Endothelial cell of umbilical vein (primary cell): ENCODE measurements around the gene GAB2. TPM values are rescaled to one million over a fixed set of nuclear protein-coding genes. Genes with fewer than 3 reads are reported as not detected.

Experiments used
- BruUV-seq: library from RNA; stranded (reverse); fragments of 400-500 nt; replicated peaks from 2 replicates; lab custom pipeline; 2021; lab: Mats Ljungman, UMichigan
- CTCF ChIA-PET: fragments of 300-600, 350-600 bp; sonication (Branson Sonifier 250); formaldehyde crosslinking; loops from one replicate; lab custom pipeline; 2021; ENCODE audit warnings: antibody characterized with exemption, inconsistent platforms; lab: Charles Lee
- POLR2A ChIA-PET: fragments of 300-600, 350-600 bp; sonication (Branson Sonifier 250); formaldehyde crosslinking; loops from one replicate; lab custom pipeline; 2021; ENCODE audit warnings: antibody characterized with exemption, inconsistent platforms; lab: Charles Lee
- DNase-seq: peaks from one replicate; pipeline ENCODE4 v3.0.0-alpha.2; 2011; ENCODE audit warnings: low read depth, low spot score
- FAIRE-seq: peaks from 2 replicates; lab custom pipeline; 2011; peaks lifted over from hg19 to GRCh38; lab: Jason Lieb, UNC
- H2AFZ ChIP-seq: 2 replicates; pipeline ENCODE4 v1.6.0; 2012; ENCODE audit warnings: low read depth, low read length, control low read depth, inconsistent platforms
- H3K27ac ChIP-seq: 2 replicates; pipeline ENCODE4 v1.5.1; 2011; ENCODE audit warnings: low read depth, mild to moderate bottlenecking, control low read depth, low read length, moderate library complexity; ENCODE audit not compliant: insufficient read depth
- H3K27me3 ChIP-seq, 2 experiments: 2 replicates each; pipeline versions ENCODE4 v1.6.0 to v1.6.1; 2011; ENCODE audit warnings: low read length in 2 of 2, mixed read lengths in 1 of 2; ENCODE audit not compliant: control insufficient read depth in 2 of 2, insufficient read depth in 2 of 2
- H3K36me3 ChIP-seq, 2 experiments: 2 replicates in 1 of 2; 3 replicates in 1 of 2; pipeline ENCODE4 v1.5.1; 2011; ENCODE audit warnings: low read length in 2 of 2, mild to moderate bottlenecking in 1 of 2, moderate library complexity in 1 of 2; ENCODE audit not compliant: control insufficient read depth in 2 of 2, insufficient read depth in 2 of 2; ENCODE audit errors: extremely low read depth in 1 of 2
- H3K4me1 ChIP-seq: 3 replicates; pipeline ENCODE4 v1.5.1; 2011; ENCODE audit warnings: mild to moderate bottlenecking, low read length; ENCODE audit not compliant: control insufficient read depth, insufficient read depth; ENCODE audit errors: extremely low read depth
- H3K4me2 ChIP-seq: 2 replicates; pipeline ENCODE4 v1.6.1; 2011; ENCODE audit warnings: low read length, control low read depth, mixed read lengths; ENCODE audit not compliant: insufficient read depth
- H3K4me3 ChIP-seq, 3 experiments: fragments of 200-600 bp in 1 of 3; sonication (generic), shearing (Covaris generic) in 1 of 3; replicated peaks in 1 of 3; 2 replicates each; pipeline ENCODE4 v1.5.1; 2011 to 2016; ENCODE audit warnings: control low read depth in 3 of 3, low read length in 3 of 3, mild to moderate bottlenecking in 2 of 3, inconsistent platforms in 1 of 3, low read depth in 1 of 3, moderate library complexity in 1 of 3; ENCODE audit not compliant: insufficient read depth in 1 of 3
- H3K79me2 ChIP-seq: 2 replicates; pipeline ENCODE4 v1.6.0; 2012; ENCODE audit warnings: low read length, inconsistent platforms; ENCODE audit not compliant: control insufficient read depth, insufficient read depth
- H3K9ac ChIP-seq: replicated peaks from 2 replicates; pipeline ENCODE3; 2011; ENCODE audit warnings: low read length, control low read depth; ENCODE audit not compliant: insufficient read depth; ENCODE audit errors: extremely low read depth
- H3K9me1 ChIP-seq: replicated peaks from 3 replicates; pipeline ENCODE4 v1.6.0; 2011; ENCODE audit warnings: mild to moderate bottlenecking, low read length; ENCODE audit not compliant: control insufficient read depth, insufficient read depth; ENCODE audit errors: extremely low read depth
- H3K9me3 ChIP-seq: replicated peaks from 2 replicates; pipeline ENCODE4 v1.5.1; 2012; ENCODE audit warnings: low read length, inconsistent platforms; ENCODE audit not compliant: control insufficient read depth, insufficient read depth
- H4K20me1 ChIP-seq: replicated peaks from 2 replicates; pipeline ENCODE3; 2011; ENCODE audit warnings: mild to moderate bottlenecking, low read length; ENCODE audit not compliant: control insufficient read depth, insufficient read depth; ENCODE audit errors: extremely low read depth
- FOS ChIP-seq: IDR thresholded peaks from 2 replicates; pipeline ENCODE4 v1.6.1; 2011; ENCODE audit warnings: mild to moderate bottlenecking, low read length, moderate library complexity, borderline replicate concordance; ENCODE audit not compliant: insufficient read depth
- GATA2 ChIP-seq: IDR thresholded peaks from 2 replicates; pipeline ENCODE4 v1.7.0; 2011; ENCODE audit warnings: low read depth, mild to moderate bottlenecking, moderate library complexity, mixed read lengths, low read length; ENCODE audit not compliant: insufficient read length, insufficient read depth
- MAX ChIP-seq: IDR thresholded peaks from 2 replicates; pipeline ENCODE4 v1.6.1; 2011; ENCODE audit not compliant: insufficient read depth, insufficient read length
- MYC ChIP-seq: IDR thresholded peaks from one replicate; pipeline ENCODE4 v1.6.1; 2011; ENCODE audit warnings: mild to moderate bottlenecking, low read depth, low read length
- dilution Hi-C: fragments of 300-500 bp; cut with MboI; formaldehyde crosslinking; loops from one replicate; pipeline ENCODE4 v1.15.0; 2019; ENCODE audit warnings: low sequenced_read_pairs; ENCODE audit not compliant: extremely low pct_ligation_motif_present
- intact Hi-C: fragments of 100-400 bp; cut with micrococcal nuclease; formaldehyde crosslinking; loops from one replicate; pipeline ENCODE4 v1.10.0; 2022
- polyA plus RNA-seq, 4 experiments: library from polyadenylated mRNA; depleted of rRNA in 3 of 4; stranded (reverse) in 3 of 4; unstranded in 1 of 4; fragments of >200 nt; gene quantifications; 2 replicates each; pipeline versions ENCODE4 v1.2.1 to v1.2.3, GENCODE V29; 2011 to 2012; ENCODE audit warnings: missing spikeins in 1 of 4
- total RNA-seq: library from RNA; stranded (reverse); gene quantifications from 2 replicates; pipeline ENCODE4 v1.2.3, GENCODE V29; 2021

Gene GAB2
- total and polyA plus RNA-seq, 2 donors (not counting 3 experiments of a cell fraction or from before 2014, with no cell fraction given): 19.6 to 39.6 TPM

DNA sequence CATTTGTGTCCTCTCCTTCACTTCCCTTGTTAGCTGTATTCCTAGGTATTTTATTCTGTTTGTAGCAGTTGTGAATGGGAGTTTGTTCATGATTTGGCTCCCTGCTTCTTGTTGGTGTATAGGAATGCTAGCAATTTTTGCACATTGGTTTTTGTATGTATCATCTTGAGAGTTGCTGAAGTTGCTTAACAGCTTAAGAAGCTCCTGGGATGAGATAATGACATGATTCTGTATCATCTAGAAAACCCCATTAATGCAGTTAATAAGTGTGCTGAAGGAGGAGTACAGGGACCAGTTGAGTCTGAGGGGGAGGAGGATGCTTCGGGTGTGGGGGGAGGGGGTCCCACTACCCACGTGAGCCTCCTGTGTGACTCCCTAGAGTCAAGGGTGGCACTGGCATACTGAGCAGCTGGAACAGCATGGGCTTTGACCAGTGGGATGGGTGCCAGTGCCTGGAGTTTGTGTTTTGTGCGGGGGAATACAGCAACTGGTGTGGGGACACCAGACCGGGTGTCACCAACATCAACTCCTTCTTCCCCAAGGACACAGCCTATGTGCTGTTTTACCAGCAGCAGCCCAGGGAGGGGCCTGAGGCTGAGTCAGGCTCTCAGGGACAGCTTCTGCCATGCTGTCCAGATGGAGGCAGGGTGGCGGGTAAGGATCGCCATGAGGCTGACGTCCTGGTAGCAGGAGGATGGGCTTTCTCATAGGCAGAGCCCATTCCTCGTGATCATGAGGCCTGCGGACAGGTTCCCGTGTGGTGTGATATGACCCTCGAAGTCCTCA, 204.8 kb downstream of the GAB2 start:
- DNase-seq: no peak
- H4K20me1 ChIP-seq: no peaks in the 10 kb centered on the region
- H3K27me3 ChIP-seq: no peaks in the 10 kb centered on the region
- ChIA-PET POLR2A (no interaction called here), CTCF (interaction anchor here (1.0 to 1.2 kb wide), 2 partner anchors 15 to 352 kb away, joined by 3 to 5 read pairs; no protein-coding TSS in a partner anchor)
- H3K27ac ChIP-seq: no peak overlapping the region
- H3K9me3 ChIP-seq: no peaks in the 10 kb centered on the region
- no peak overlapping the region for H2AFZ ChIP-seq
- H3K4me3 ChIP-seq: no peak overlapping the region
- peaks cover 4 to 39% of the 10 kb centered on the region in 2 experiments for H3K36me3 ChIP-seq
- no peak for TF ChIP-seq MAX
- no peak for TF ChIP-seq FOS
- FAIRE-seq: no peak
- intact Hi-C loops: no loop called here
- no peak overlapping the region for H3K9ac ChIP-seq
- H3K4me2 ChIP-seq: no peak overlapping the region
- H3K4me1 ChIP-seq: no peaks in the 10 kb centered on the region
- dilution Hi-C loops: no loop called here
- H3K79me2 ChIP-seq: no peaks in the 10 kb centered on the region
- no peaks in the 10 kb centered on the region for H3K9me1 ChIP-seq
- BruUV-seq: no TSS peak

- Histone ChIP-seq H2AFZ (no peak overlapping the region), H3K4me1 (no peaks in the 10 kb centered on the region), H3K27me3 (no peaks in the 10 kb centered on the region), H3K36me3 (peaks cover 4 to 30% of the 10 kb centered on the region in 2 experiments), H3K9me3 (no peaks in the 10 kb centered on the region), H4K20me1 (no peaks in the 10 kb centered on the region), H3K9ac (no peak overlapping the region), H3K4me3 (no peak overlapping the region), H3K27ac (no peak overlapping the region), H3K79me2 (no peaks in the 10 kb centered on the region), H3K4me2 (no peak overlapping the region), H3K9me1 (no peaks in the 10 kb centered on the region)
- intact Hi-C loops: no loop called here
- TF ChIP-seq MYC: no peak
- no peak for TF ChIP-seq MAX
- no peak for TF ChIP-seq GATA2
- no peak for FAIRE-seq
- dilution Hi-C loops: no loop called here
- BruUV-seq: no TSS peak
- ChIA-PET CTCF (interaction anchor here (0.6 kb wide), 1 partner anchor 18 kb away, joined by 4 read pairs; no protein-coding TSS in a partner anchor), POLR2A (no interaction called here)
- no peak for DNase-seq
Observed at GRCh38 chr11:78211565-78211964, 206.1 kb downstream of the GAB2 start.
